ENCODE data around the gene SPATA24.

DNA sequence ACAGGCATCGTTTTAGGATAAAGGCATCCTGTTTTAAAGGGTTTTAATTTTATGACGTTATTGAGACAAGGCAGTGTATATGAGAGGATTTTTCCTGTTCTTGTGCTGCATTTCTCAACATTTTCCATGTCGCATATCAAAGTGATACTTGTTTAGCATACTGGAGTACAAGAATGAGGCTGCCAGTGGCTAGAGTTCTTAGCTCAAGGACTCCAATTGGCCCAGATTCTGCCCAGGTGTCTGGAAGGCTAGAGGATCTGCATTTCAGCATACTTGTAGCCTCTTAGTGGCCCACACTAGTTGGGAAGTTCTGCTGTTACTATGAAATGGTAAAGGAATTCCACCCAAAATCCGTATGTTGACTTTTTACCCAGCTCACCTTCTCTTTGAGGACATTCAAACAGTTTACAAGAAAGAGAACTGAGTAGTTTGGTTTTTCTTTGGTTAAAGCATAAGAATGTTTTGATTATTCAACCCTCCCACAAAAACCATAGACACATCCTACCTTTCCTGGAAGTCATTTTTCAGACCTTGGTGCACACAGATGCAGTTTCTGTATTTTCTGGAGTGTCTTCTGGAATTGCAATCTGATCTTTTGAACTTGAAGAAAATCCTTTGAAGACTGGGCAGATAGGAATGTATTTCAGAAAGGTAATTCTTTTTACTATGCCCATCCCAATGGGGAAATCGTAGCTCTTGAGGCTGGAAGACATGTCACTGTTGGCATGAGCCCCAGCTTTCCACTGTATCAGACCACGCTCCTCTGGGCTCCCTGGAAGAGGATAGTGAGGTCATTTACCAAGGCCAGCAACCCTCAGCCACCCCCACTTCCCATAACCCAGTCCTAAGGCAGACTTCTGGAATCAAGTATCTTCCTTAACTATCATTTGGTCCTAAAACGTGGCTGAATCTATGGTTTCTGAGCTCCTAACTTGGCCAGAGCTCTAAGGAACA lies 32.1 kb downstream of the SPATA24 start:
- TF ChIP-seq POLR2A (IDR thresholded peaks at IDR 0.05; ENCODE audit: low read length) (no peak), GATA1 (IDR thresholded peaks at IDR 0.05; ENCODE audit: low read depth, low read length) (no peak)

Data from erythroblast (primary cell).